SIG-M5 (cell line): ENCODE results near the gene STK33.

Source experiments
- DNase-seq: peaks from one replicate; lab custom pipeline; 2025; lab: John Stamatoyannopoulos, UW

Gene STK33

GRCh38 chr11:8356216-8356615, 237.8 kb downstream of the STK33 start:
- DNase-seq, result no peak

- DNase-seq, result no peak
Observed at GRCh38 chr11:8355416-8355742, 238.6 kb downstream of the STK33 start.

GRCh38 chr11:8354622-8355415, 239.2 kb downstream of the STK33 start:
- DNase-seq, result no peak

GRCh38 chr11:8352876-8353505, 241.0 kb downstream of the STK33 start:
- no peak for DNase-seq

- DNase-seq, result no peak
Observed at GRCh38 chr11:8352103-8352875, 241.7 kb downstream of the STK33 start.

- DNase-seq, result no peak
Observed at GRCh38 chr11:8351223-8351622, 242.8 kb downstream of the STK33 start.

- no peak for DNase-seq
Observed at GRCh38 chr11:8347978-8348377, 246.1 kb downstream of the STK33 start.

- no peak for DNase-seq
Observed at GRCh38 chr11:8346157-8346755, 247.8 kb downstream of the STK33 start.

GRCh38 chr11:8345179-8345578, 248.8 kb downstream of the STK33 start:
- DNase-seq, result no peak

GRCh38 chr11:8344346-8344745, 249.7 kb downstream of the STK33 start:
- DNase-seq, result no peak

GRCh38 chr11:8342821-8343681, 251.0 kb downstream of the STK33 start:
- DNase-seq, result no peak

GRCh38 chr11:8341996-8342395, 252.0 kb downstream of the STK33 start:
- DNase-seq, result no peak
